NCI-H446 (cell line): ENCODE measurements around the gene TENT4B.

Source experiments
- DNase-seq, 2 experiments: peaks; one replicate each; lab custom pipeline; 2025; lab: John Stamatoyannopoulos, UW

The TENT4B gene

DNA sequence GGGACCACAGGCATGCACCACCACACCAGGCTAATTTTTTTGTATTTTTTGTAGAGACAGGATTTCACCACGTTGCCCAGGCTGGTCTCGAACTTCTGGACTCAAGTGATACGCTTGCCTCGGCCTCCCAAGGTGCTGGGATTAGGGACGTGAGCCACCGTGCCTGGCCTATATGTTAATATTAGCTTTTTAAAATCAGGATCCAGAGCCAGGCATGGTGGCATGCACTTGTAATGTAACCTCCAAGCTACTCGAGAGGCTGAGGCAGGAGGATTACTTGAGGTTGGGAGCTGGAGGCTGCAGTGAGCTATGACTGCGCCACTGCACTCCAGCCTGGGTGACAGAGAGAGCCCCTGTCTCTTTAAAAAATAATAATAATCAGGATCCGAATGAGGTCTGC lies 104.8 kb downstream of the TENT4B start:
- no peak for DNase-seq

DNA sequence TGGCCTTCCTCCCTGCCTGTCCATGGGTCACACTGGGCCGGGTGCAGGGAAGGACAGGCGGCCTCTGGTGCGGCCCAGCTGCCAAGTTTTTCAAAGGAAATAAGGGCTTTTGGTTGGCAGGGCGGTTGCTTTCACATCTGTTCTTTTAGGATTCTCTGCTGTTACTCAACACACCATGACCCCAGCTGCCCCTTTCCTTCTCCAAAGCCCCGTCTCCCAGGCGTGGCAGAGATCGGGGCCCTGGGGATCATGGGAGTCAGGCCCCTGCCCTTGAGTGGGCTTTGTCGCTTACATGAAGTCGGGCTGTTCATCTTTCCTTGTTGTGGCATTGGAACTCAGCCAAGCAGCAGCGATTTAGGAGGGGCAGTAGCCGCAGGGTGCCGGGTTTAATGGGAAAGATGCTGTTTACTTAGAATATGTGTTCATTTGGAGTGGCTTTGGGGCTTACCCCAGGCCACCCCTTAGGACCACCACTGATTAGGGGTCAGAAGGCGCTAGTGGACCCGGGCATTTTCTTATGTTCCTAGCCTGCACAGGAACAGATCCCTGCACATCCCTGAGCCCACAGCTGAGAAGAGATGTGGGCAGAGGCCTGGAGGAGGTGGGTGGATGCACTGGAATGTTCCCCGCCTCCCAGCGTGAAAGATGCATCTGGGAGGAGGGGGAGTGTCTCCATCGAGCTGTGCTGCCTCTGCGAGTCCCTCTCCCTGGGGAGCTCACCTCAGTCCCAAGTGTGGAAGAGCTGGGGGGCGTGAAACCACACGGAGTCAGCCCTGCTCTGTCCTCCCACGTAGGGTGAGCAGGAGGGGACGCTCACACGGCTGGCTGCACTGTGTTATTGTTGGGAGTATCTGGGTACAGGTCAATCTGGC lies 106.5 kb downstream of the TENT4B start:
- DNase-seq: peak in 1 of 2 experiments; percentile 11

DNA sequence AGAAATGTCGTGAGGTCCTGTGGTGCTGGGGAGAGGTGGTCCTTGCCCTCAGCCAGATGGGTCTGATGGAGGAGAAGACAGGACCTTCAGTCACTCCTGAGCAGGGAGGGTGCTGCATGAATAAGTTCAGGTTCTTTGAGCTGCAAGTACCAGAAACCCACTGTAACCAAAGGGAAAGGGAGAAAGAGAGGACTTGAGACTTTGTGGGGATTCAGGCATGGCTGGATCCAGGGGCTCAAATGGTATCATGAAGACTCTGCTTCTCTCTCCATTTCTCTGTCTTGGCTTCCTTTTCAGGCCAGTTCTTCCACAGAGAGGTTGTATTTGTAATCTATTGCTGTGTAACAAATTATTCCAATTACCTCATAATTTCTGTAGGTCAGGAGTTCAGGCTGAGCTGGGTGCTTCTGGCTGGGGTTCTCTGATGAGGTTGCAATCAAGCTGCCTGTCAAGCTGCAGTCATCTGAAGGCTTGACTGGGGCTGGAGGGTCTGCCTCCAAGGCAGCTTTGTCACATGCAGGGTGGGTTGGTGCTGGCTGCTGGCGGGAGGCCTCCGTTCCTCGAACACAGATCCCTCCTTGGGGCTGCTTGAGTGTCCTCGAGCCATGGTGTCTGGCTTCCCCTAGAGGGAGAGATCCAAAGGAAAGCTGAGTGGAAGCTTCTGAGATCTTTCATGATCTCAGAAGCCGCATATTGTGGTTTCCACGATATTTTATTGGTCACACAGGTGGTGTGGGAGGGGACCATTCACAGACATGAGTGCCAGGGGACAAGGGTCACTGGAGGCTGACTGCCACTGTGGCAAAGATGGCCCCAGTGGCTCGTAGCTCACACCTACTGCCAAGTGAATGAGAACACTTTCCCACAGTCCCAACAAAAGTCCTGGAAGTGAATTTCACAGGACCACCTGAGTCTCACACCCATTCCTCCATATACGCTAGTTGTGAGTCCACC lies 107.4 kb downstream of the TENT4B start:
- DNase-seq: no peak

DNA sequence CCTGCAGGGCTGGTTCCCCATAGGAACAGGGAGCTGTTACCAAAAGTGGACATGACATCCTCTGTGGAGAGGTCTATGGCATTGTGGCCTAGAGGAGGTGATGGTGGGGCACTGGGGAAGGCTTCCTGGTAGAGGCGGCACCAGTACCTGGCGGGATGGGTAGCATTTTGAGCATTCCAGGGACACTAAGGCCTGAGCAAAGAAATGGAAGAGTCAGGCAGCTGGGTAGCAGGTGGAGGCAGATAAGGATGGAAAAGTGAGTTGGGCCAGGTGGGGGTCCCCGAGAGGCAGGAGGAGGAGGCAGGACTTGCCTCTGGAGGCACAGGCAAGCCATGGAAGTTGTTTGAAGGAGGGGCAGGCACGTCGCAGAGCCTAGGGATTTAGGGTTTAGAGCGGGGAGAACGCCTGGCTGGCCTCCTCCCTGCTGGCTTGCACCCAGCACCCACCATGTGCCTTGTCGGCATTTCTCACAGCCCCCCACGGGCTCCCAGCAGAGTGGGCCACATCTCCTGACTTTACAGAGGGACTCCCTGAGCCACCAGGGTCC lies 108.1 kb downstream of the TENT4B start:
- DNase-seq: no peak

DNA sequence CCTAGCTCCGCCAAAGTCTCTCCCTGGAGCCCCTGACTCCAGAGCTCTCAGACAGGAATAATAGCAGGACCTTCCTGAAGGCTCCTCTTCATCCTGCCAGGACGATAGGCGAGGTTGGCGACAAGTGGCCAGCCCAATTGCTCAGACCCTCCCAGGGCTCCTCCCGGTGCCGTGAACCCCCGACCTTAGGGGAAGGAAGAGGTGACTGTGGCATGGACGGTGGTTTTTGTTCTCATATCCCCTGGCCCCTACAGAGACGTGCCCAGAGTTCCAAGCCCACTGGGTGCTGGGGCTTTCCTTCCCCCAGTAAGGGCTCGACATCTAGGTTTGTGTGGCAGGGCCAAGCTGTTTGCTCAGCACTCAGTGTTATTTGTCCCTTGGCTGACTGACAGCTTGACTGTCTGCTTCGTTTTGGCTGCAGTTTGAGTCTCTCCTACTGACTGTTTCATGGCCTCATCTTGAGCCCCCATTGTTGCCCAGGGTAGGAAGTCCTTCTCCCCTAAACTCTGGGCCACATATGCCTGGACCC lies 108.7 kb downstream of the TENT4B start:
- DNase-seq: peak in 1 of 2 experiments; percentile 39

DNA sequence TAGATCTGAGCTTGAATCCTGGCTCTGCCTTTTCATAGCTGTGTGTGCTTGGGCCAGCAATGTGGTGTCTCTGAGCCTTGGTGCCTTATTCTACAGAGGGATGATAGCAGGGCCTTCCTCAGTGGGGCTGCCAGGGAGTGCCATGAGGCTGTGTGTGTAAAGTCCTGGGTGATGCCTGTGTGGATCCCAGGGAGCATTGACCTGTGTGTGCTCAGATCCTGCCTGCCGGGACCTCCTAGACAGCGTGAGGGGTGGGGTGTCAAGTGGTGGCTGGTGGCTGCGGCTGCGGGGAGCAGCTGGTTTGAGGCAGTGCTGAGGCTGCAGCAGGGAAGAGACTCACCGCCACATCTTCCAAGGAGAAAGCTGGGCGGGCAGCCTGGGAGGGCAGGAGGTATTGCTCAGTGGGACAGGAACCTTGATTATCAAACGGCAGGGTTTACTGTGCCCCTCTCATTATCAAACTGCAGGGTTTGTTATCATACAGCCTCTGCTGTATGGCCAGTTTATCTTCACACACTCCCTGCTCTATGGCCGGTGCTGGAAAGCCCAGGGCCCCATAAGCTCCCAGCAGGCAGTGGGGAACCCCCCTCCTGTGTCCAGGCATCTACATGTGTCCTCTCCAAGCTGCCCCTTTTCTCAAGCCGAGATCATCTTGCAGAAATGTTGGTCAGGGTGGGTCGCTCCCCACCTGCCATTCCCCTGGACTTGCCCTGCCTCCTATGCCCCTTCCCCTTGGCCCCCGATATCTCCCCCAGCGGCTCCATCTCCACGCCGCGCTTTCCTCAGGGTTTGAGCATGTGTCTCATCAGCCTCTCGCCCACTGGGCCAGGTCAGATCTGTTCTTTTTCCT lies 110.2 kb downstream of the TENT4B start:
- no peak for DNase-seq

DNA sequence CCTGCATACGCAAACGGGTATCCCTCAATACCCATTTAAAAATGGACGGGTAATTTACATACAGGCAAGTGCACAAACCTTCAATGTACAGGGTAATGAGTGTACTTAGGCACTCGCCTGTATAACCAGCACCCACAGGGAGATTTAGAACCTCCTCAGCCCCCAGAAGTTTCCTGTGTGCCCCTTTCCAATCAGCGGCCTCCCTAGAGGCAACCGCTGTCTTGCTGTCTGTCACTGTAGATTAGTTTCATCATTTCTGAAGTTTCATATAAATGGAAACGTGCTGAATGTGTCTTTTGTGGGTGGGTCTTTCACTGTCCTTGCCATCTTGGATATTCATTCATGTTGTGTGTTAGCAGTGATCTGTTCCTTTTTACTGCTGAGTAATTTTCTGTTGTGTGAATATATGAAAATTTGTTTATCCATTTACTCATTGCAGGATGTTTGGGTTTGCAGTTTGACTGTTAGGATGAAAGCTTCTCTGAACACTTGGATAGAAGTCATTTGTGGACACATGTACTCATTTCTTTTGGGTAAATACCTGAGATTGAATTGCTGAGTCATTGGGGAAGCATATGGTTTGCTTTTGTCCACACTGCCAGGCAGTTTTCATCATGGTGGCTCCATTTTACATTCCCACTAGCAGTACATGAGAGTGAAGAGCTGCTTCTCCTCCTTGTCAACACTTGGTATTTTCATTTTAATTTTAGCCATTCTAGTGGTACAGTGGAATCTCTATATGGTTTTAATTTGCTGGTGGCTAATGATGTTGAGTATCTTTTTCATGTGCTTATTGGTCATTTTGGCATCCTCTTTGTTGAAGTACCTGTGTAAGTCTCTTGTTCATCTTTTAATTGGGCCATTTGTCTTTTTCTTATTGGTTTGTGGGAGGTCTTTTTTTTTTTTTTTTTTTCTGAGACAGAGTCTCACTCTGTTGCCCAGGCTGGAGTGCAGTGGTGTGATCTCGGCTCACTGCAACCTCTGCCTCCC lies 111.1 kb downstream of the TENT4B start:
- no peak for DNase-seq

DNA sequence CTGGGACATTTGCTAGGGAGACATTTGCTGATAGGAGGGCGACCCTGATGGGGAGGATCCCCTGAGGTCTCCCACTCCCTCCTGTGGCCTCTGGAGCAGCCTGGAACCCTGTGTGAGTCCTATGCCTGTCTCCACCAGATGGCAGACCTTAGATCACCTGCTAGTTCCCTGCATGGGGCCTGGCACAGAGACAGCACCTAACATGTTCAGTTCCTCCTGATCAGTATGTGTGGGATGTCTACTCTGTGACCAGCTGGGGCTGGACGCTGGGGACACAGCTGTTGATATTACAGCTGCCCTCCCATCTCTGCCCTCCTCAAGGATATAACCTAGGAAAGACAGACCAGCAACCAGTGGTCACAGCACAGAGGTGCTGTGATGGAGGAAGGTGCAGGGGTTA lies 112.2 kb downstream of the TENT4B start:
- peak in 1 of 2 experiments; percentile 11 for DNase-seq

DNA sequence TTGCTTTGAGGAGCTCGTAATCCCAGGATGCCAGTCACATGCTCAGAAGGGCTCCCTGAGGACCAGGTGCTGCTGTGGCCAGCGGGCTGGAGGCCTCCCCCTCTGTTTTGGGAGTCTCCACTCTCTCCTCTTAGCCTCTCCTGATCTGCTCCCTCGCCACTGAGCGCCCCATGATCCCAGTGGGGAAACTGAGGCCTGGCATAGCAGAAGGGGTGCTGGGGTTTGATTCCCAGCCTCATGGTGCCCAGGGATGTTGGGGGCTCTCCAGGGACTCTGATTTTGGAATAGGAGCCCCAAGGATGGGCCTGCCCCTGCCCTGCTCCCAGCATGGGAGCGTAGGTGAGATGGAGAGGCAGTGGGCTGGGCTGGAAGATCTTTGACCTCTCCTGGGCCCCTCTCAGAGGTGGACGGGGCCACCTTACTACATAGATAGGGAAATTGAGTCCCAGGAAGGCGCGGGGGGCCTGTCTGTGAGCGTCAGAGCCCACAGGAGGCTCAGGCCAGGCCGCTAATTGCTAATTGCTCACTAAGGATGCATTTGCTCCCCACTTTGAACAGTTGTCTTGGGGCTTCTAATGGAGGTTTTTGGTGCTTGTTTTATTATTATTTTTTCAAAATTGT lies 112.7 kb downstream of the TENT4B start:
- DNase-seq: no peak

DNA sequence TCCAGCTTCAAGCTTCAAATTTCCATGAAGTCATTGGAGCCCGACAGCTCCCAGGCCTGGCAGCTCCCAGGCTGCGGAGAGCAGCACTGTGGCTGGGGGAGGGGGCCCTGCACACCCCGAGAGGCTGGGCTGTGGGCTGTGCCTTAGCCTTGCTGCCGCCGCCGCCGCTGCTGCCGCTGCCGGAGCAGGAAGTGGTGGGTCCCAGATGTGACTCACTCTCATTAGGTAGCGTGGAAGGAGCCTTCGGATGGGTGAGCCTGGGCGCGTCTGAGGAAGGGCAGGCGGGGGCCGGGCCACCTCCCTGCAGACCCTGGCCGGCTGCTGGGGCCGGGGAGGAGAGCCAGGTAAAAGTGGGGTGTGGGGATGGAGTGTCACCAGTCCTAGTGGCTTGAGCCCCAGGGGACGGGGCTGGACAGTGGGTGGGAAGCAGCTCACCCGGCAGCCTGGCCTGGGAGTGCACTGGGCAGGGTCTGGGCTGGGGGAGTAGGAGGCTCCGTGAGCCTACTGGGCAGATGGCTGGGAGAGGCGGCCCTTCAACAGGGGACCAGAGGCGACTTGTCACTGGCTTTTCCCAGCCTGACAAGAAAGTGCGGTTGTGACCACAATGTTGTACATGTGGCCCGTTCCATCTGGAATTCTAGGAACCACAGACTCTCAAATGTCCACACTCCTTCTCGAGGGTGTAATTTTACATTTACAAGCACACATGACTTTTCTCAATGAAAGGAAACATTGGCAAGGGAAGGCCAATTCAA lies 113.4 kb downstream of the TENT4B start, which contains the start of gene ADCY7:
Gene ADCY7 (plus strand): TSS at position 215 of the 755 bp plus-strand sequence. CDS start 21,629 bp downstream, outside the sequence.
- no peak for DNase-seq

DNA sequence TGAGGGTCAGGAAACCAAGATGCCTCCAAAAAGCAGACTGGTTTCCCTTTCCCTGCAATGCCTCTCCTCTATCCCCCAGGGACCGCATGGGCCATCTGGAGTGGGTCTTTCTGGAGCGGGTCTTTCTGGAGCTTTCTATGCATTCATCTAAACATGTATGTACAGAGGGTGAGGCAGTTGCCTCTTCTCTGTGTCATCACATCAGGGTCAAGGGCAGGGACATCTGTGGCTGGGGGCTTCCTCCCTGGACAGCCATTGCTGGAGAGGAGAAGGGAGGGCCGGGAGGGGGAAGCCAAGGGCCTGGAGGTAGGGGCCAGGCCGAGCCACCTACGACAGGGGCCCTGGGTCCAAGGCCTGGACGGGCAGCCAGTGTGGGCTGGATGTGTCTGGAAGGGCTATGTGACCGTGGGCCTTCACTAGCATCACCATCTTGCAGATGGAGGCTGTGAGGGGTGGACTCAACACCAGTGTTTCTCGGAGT lies 114.1 kb downstream of the TENT4B start:
- DNase-seq: peak in 1 of 2 experiments; percentile 14

DNA sequence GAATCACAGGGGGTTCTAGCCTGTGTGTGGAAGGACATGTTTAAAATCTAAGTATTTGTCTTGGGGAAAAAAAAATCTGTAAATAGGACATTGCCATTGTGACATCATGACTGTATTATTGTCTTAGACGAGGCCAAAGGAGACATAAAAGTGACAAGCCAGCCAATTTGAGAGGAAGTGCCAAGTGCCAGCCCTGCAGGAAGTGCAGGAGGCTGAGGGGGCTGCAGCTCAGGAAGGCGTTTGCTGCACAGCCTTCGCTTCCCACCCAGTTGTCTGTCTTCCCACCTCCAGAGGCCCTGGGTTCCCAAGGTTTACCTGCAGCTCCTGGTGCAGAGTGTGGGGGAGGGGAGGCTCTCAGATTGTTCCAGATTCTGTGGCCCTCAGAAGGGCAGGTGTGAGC lies 114.5 kb downstream of the TENT4B start:
- DNase-seq: no peak

DNA sequence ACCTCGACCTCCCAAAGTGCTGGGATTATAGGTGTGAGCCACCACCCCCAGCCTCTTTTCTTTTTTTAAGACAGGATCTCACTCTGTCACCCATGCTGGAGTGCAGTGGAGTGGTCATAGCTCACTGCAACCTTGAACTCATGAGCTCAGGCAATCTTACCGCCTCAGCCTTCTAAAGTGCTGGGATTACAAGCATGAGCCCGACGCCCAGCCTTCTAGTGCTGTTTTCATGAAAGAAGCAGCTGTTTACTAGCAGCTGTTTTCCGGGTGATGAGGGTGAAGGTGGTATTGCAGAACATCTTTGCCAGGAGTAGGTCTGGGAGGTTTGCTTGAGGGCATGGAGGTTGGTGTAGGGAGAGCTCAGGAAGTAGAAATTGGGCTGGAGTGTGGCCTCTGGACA lies 115.2 kb downstream of the TENT4B start:
- no peak for DNase-seq

DNA sequence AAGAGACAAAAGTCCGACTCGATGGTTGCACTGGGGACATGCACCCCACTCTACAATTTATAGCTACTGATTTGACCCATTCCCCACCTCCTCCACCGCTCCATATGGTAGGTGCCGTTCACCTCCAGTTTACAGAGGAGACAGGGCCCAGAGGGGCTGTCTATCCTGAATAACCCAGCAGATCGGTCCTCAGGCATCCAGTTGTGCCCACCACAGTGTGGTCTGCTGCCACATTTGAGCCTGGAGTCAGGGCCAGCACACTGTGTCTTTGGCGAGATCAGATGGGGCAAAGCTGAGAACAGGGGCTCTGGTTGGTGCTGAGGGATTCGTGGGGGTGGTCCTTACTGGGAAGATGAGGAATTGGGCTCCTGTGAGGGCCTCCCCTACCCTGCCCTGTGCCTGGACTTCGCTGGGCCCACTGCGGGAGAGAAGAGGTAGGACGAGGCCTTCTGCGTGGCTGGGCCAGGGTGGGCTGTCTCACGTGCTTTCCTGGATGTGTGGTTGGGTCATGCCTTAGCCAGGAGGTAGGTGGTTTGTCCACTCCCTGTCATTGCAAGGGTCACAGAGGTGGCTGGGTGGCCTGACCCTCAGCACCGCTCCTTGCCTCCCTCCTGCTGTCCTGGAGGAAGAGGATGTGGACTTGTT lies 116.1 kb downstream of the TENT4B start:
- no peak for DNase-seq

DNA sequence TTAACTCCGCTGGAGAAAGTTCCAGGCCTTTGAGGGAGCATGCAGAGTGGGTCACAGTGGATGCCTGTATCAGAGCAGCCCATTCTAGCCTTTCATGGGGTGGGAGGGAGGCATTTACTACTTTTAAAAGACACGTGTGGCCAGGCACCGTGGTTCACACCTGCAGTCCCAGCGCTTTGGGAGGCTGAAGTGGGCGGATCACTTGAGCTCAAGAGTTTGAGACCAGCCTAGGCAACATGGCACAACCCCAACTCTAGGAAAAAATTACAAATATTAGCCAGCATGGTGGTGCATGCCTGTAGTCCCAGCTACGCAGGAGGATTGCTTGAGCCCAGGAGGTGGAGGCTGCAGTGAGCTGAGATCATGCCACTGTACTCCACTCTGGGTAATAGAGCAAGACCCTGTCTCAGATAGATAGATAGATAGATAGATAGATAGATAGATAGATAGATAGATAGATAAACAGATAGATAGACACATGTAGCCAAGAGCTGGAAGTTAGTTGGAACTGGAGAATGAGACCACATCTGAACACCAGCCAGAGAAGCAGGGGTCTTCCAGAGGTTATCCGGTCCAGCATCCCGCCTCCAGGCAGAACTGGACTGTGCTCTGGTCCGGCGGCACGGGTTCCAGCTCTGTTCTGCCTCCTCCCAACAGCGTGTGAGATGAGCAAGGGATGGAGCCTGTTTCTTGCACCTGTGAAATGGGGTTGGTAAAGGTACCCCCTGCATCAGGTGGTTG lies 116.8 kb downstream of the TENT4B start:
- no peak for DNase-seq

DNA sequence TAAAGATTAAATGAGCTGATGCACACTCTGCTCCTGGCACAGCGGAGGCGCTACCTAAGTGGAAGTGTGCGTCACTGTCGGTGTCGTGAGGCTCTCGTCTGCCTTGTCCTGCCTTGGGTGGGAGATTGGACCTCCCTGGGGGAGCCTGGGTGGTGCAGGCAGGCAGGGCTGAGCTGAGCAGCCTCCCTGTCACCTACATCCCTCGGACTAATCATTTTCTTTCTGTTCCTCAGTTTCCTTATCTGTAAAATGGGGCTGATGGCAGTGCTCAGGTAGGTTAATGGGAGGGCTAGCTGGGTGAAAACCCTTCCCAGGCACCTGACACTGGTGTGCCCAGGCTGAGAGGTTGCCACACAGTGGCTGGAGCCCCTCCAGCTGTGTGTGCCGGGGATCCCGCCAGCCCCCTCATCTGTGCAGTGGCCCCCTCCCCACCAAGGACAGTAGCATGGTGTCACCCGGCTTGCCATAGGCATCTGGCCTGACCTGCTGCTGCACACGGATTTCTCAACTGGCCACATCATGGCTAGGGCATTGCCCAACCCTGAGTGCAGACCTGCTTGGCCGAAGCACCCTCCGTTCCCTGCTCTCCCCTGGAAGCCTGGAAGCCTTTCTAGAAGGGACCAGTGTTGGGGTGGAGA lies 117.5 kb downstream of the TENT4B start:
- DNase-seq: no peak
